ENCODE results near the gene PKD1. TPM values are rescaled to one million over a fixed set of nuclear protein-coding genes. Genes with fewer than 3 reads are reported as not detected.
"Not testable (repeated sequence)": the region's sequence is repeated elsewhere in the genome, so short reads cannot be mapped to it uniquely, and the experiment has no call there.

Gene PKD1
- total RNA-seq, 1 donor from 2014 or later, result 147 TPM

DNA sequence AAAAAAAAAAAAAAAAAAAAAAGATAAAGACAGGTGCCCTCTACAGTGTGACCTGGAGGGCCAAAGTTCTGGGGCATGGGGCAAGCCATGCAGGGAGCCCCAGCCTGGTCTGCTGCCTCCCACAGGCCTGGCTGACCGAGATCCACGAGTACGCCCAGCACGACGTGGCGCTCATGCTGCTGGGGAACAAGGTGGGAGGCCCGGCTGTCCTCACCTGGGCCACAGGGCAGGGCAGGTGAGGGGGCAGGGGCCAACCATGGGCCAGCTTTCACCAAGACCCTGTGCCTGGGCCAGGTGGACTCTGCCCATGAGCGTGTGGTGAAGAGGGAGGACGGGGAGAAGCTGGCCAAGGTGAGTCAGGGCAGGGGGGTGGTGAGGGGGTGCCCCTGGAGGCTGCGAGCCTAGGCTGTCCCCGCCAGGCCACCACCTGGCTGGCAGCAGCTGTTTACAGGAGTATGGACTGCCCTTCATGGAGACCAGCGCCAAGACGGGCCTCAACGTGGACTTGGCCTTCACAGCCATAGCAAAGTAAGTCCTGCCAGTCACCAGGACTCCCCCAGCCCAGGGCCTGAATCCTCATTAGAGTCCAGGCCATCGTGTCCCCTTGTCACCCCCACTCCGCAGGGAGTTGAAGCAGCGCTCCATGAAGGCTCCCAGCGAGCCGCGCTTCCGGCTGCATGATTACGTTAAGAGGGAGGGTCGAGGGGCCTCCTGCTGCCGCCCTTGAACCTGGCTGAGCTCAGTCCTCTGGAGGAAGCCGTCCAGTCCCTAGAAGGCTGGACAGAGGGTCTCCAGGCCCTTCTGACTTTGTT is 17.2 kb upstream of the PKD1 start:
- no peak for DNase-seq (ENCODE audit: extremely low read depth, low read depth, low spot score)

- DNase-seq (ENCODE audit: extremely low read depth, low read depth, low spot score), result no peak
These were observed 15.7 kb upstream of the PKD1 start for GRCh38 chr16:2151188-2152091.

DNA sequence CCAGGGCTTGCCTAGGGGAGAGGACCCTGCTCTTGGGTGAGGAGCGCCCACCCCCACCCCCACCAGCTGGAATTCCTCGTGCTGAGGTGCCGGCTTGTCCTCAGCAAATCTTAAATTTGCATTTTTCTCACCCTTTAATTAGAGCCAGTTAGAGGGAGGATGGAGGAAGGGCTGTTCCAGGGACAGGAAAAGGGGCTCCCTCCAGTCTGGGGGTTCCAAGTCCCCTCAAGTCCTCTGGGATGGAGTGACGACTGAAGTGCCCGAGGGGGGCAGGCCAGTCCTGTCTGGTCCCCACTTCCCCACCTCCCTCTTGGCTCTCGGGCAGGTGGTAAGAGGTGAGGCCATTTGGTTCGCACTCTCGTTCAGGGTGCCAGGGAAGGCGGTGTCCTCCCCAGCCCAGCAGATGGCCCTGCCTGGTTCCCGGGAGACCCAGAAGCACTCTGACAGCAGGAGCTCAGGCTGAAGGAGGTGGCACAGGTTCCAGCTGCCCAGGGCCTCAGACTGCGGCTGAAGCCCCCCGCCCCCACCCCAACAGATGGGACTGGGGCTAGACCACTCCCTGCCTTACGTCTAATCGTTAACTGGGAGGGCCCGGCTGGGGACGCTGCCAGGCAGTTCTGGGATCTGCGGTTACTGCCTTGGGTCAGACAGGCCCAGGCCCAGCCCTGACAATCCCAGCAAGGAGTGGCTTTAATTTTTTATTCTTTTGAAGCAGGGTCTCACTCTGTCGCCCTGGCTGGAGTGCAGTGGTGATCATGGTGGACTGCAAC is 14.9 kb upstream of the PKD1 start:
- no peak for DNase-seq (ENCODE audit: extremely low read depth, low read depth, low spot score)

DNA sequence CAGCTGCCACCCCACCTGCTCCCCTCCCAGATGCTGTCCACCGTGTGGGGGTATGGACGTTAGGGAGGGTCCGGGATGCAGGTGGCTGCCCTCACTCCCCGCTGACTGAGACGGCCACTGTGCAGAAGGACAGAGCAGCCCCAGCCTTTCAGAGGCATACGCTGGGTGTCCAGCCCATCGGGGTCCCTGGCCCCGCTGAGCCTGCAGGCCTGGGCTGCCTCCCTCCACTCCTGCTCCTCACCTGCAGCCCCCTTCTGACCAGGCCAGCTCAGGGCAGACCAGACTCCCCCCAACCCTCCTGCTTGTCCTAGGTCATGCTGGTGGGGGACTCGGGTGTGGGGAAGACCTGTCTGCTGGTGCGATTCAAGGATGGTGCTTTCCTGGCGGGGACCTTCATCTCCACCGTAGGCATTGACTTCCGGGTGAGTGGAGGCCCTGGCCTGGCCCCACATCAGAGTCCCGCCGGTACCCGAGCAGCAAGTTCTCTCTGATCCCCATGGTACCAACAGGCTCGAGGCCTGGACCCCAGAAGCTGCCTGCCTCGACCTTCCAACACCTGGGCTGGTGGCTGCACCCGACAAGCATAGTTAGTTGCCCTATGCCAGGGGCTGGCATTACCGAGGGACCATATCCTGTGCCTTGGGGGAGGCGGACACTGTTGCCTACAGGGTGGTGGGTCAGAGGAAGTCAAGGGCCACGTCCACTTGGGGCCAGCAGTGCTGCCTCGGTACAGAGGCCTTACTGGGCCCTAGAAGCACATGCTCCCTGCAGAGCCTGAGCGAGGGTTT is 14.1 kb upstream of the PKD1 start:
- no peak for DNase-seq (ENCODE audit: extremely low read depth, low read depth, low spot score)

- no peak for DNase-seq (ENCODE audit: extremely low read depth, low read depth, low spot score)
These were observed 13.3 kb upstream of the PKD1 start for GRCh38 chr16:2148714-2149629.

DNA sequence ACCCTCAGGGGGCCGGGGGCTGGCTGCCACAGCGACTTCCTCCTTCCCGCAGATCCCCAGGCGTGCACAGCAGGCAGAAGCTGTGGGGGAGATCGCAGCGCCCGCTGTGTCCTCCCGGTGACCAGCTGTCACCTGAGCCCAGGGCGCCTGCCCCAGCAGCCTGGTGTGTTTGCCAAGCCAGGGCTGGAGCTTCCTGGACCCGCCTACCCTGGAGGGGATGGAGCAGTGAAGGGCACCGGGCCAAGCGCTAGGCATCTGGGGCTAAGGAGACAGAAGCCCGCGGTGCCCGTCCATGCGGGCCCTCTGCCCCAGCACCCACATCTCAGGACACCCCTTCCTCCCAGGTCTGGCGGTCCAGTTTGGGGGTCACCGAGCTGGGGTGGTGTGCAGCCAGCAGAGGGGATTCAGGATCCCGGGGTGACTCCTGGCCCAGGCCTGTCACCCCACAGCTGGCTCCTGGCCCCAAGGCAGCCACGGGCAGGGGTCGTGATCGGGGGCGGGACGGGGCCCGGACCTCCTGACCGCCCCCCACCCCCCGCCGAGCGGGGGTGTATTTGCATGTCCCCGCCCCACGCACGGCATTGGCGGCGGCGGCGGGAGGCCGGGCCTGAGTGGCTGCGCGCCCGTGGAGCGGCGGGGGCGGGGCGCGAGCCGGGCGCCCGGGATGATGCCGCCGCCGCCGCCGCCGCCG is 12.4 kb upstream of the PKD1 start, which contains the start of gene RAB26:
RAB26 (plus strand) TSS at position 645 of the 691 bp plus-strand sequence. CDS start 159 bp downstream, outside the sequence.
- no peak for DNase-seq (ENCODE audit: extremely low read depth, low read depth, low spot score)

DNA sequence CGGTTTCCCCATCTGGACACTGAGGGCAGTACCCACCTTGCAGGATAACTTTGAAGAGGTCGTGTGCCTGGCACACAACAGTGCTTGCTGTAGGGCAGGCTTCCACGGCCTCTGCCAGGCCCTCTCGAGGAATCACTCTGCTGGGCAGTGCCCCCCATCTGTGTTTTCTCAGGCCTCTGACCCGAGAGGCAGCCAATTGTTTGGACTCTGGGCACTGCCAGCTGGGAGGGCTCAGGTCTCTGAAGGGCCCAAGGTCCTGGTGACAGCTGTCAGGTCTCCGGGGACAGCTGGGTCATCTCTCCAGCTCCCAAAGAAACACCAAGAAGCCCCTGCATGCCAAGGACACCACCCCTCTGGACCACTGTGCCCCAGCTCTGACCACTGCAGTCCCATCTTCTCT is 11.7 kb upstream of the PKD1 start:
- DNase-seq (ENCODE audit: extremely low read depth, low read depth, low spot score), result no peak

- no peak for DNase-seq (ENCODE audit: extremely low read depth, low read depth, low spot score)
These were observed 10.1 kb upstream of the PKD1 start for GRCh38 chr16:2145843-2146242.

GRCh38 chr16:2143878-2144485 is 8.3 kb upstream of the PKD1 start:
- no peak for DNase-seq (ENCODE audit: extremely low read depth, low read depth, low spot score)

DNA sequence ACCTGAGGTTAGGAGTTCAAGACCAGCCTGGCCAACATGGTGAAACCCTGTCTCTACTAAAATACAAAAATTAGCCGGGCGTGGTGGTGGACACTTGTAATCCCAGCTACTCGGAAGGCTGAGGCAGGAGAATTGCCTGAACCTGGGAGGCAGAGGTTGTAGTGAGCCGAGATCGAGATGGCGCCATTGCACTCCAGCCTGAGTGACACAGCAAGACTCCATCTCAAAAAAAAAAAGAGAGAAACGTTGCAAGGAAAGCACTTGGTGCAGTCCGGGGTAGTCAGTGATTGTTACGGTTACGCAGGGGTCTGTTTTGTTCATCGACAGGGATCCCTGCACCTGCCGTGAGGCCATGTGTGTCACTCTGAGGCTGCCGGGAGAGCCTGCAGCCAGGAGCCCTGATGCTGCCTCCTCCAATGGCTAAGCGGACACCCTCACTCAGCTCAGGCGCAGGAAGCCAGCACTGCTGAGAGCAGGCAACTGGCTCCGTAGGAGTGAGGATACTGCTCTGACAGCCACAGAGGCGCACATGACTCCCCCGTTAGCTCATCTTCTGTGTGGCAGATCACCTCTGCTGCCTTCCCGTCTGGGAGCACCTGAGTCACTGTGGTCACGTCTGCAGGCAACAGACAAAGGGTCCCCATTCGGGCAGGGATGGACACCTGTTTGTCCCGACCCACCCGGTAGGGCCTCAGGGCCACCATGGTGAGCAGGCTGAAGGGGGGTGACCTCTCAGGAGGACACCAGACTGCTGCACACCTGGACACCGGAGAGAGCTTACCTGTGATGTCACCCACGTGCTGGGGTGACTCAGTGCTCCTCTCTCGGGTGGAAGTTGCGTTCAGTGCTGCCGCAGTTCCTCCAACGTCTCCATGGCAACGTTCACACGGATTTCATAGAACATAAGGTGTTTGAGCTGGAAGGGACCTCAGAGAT is 7.5 kb upstream of the PKD1 start:
- DNase-seq (ENCODE audit: extremely low read depth, low read depth, low spot score), result no peak

DNA sequence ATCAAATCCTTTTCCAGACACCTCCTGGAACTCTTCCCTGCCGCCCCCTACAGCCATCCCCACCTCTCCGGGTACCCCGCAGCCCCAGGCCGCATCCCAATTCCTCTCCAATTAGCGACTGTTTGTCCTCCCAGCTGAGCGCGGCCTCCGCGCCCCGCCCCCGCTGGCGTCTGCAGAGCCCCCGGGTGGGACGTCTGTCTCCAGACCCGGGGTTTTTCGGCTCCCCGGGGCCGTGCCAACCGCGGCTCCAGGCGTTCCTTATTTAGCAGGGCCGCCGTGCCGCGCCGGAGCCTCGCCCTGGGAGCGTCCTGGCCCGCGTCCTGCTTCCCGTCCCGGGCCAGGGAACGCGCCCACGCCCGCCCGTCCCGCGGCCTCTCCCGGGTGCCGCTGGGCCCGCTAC is 627 bp downstream of the PKD1 start:
- not testable (repeated sequence) for DNase-seq (ENCODE audit: extremely low read depth, low read depth, low spot score)

DNA sequence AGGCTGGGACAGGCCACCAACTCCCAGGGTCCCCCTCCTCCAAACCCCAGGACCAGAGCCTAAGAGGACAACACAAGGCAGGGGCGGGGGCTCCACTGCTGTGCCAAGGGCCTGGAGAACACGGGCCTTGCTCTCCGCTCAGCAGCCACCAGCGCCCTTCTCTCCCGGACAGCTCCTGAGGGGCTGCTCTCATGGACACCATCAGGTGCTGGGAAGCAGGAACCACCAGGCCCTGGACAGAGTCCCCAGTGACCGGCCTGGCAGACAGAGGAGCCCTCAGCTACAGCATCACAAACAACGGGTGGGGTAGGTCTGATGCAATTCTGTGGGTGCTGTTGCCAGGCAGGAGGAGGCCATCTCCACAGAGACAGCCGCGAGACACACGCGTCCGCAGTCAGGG is 1.9 kb downstream of the PKD1 start:
- not testable (repeated sequence) for DNase-seq (ENCODE audit: extremely low read depth, low read depth, low spot score)

- not testable (repeated sequence) for DNase-seq (ENCODE audit: extremely low read depth, low read depth, low spot score)
These were observed 5.7 kb downstream of the PKD1 start for GRCh38 chr16:2129890-2130447.

DNA sequence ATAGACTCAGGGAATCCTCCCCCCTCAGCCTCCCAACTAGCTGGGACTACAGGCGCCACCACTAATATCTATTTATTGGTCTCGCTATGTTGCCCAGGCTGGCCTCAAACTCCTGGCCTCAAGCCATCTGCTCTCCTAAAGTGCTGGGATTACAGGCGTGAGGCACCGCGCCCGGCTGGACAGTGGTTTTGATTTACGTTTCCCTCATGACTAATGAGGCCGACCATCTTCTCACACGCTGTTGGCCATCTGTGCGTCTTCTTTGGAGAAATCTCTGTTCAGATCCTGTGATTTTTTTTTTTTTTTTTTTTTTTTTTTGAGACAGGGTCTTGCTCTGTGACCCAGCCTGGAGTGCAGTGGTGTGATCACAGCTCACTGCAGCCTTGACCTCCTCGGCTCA is 6.4 kb downstream of the PKD1 start:
- not testable (repeated sequence) for DNase-seq (ENCODE audit: extremely low read depth, low read depth, low spot score)

- not testable (repeated sequence) for DNase-seq (ENCODE audit: extremely low read depth, low read depth, low spot score)
These were observed 7.9 kb downstream of the PKD1 start for GRCh38 chr16:2127630-2128280.

- not testable (repeated sequence) for DNase-seq (ENCODE audit: extremely low read depth, low read depth, low spot score)
These were observed 8.7 kb downstream of the PKD1 start for GRCh38 chr16:2126928-2127556.

Data from glomerular endothelial cell (primary cell).